Measurements from ENCODE around the gene MIAT.

The MIAT gene

GRCh38 chr22:26674211-26675190 is 17.1 kb downstream of the MIAT start:
- CTCF ChIA-PET = interaction anchor here (0.6 to 1.6 kb wide), 3 partner anchors 9 to 14 kb away, joined by 3 to 5 read pairs (median 4); no protein-coding TSS in a partner anchor
- POLR2A ChIA-PET = interaction anchor here (1.1 to 1.2 kb wide), 2 partner anchors 191 to 310 kb away, joined by 3 read pairs; partner anchors contain the start of genes HPS4 and SRRD
- TF ChIP-seq TARDBP (IDR thresholded peaks at IDR 0.05) (no peak), HDGF (IDR thresholded peaks at IDR 0.05; ENCODE audit: borderline replicate concordance) (no peak), FOXK2 (IDR thresholded peaks at IDR 0.05) (no peak), SUZ12 (IDR thresholded peaks at IDR 0.05) (no peak), ARNT (IDR thresholded peaks at IDR 0.05) (no peak), SP1 (IDR thresholded peaks at IDR 0.05) (no peak), ZNF384 (IDR thresholded peaks at IDR 0.05) (no peak), FOXA1 (IDR thresholded peaks at IDR 0.05) (no peak), ELF4 (IDR thresholded peaks at IDR 0.05) (no peak), FOXM1 (IDR thresholded peaks at IDR 0.05; ENCODE audit: borderline replicate concordance) (no peak), BHLHE40 (IDR thresholded peaks at IDR 0.05; ENCODE audit: borderline replicate concordance) (no peak), LEF1 (IDR thresholded peaks at IDR 0.05; ENCODE audit: borderline replicate concordance) (no peak), NFRKB (IDR thresholded peaks at IDR 0.05) (no peak), CTBP1 (IDR thresholded peaks at IDR 0.05; ENCODE audit: borderline replicate concordance) (no peak), PKNOX1 (IDR thresholded peaks at IDR 0.05) (no peak), L3MBTL2 (conservative IDR thresholded peaks at IDR 0.05) (no peak)
- no peak for DNase-seq (ENCODE audit: extremely low spot score)

- POLR2A ChIA-PET = interaction anchor here (1.1 kb wide), 1 partner anchor 192 kb away, joined by 3 read pairs; the partner anchor contains the start of genes HPS4 and SRRD
- CTCF ChIA-PET = no interaction called here
- no peak for TF ChIP-seq CTBP1 (IDR thresholded peaks at IDR 0.05; ENCODE audit: borderline replicate concordance)
- no peak for TF ChIP-seq ZNF384 (IDR thresholded peaks at IDR 0.05)
- no peak for TF ChIP-seq HDGF (IDR thresholded peaks at IDR 0.05; ENCODE audit: borderline replicate concordance)
- no peak for TF ChIP-seq BHLHE40 (IDR thresholded peaks at IDR 0.05; ENCODE audit: borderline replicate concordance)
- TF ChIP-seq SP1 (IDR thresholded peaks at IDR 0.05) = no peak
- no peak for TF ChIP-seq ELF4 (IDR thresholded peaks at IDR 0.05)
- no peak for TF ChIP-seq FOXA1 (IDR thresholded peaks at IDR 0.05)
- TF ChIP-seq FOXM1 (IDR thresholded peaks at IDR 0.05; ENCODE audit: borderline replicate concordance) = no peak
- no peak for TF ChIP-seq SUZ12 (IDR thresholded peaks at IDR 0.05)
- TF ChIP-seq TARDBP (IDR thresholded peaks at IDR 0.05) = no peak
- TF ChIP-seq LEF1 (IDR thresholded peaks at IDR 0.05; ENCODE audit: borderline replicate concordance) = no peak
- TF ChIP-seq NFRKB (IDR thresholded peaks at IDR 0.05) = no peak
- TF ChIP-seq L3MBTL2 (conservative IDR thresholded peaks at IDR 0.05) = no peak
- DNase-seq (ENCODE audit: extremely low spot score) = no peak
These were observed 18.4 kb downstream of the MIAT start for GRCh38 chr22:26675687-26676268.

- TF ChIP-seq L3MBTL2 (conservative IDR thresholded peaks at IDR 0.05) = no peak
- no peak for TF ChIP-seq TARDBP (IDR thresholded peaks at IDR 0.05)
- TF ChIP-seq HDGF (IDR thresholded peaks at IDR 0.05; ENCODE audit: borderline replicate concordance) = no peak
- no peak for TF ChIP-seq SUZ12 (IDR thresholded peaks at IDR 0.05)
- no peak for TF ChIP-seq LEF1 (IDR thresholded peaks at IDR 0.05; ENCODE audit: borderline replicate concordance)
- no peak for TF ChIP-seq ELF4 (IDR thresholded peaks at IDR 0.05)
- TF ChIP-seq CTBP1 (IDR thresholded peaks at IDR 0.05; ENCODE audit: borderline replicate concordance) = no peak
- TF ChIP-seq FOXK2 (IDR thresholded peaks at IDR 0.05) = no peak
- no peak for TF ChIP-seq ZNF384 (IDR thresholded peaks at IDR 0.05)
- no peak for TF ChIP-seq NFRKB (IDR thresholded peaks at IDR 0.05)
- no peak for TF ChIP-seq FOXM1 (IDR thresholded peaks at IDR 0.05; ENCODE audit: borderline replicate concordance)
- TF ChIP-seq SP1 (IDR thresholded peaks at IDR 0.05) = no peak
- TF ChIP-seq BHLHE40 (IDR thresholded peaks at IDR 0.05; ENCODE audit: borderline replicate concordance) = no peak
- TF ChIP-seq ARNT (IDR thresholded peaks at IDR 0.05) = no peak
- TF ChIP-seq PKNOX1 (IDR thresholded peaks at IDR 0.05) = no peak
- TF ChIP-seq FOXA1 (IDR thresholded peaks at IDR 0.05) = no peak
- ChIA-PET CTCF (no interaction called here), POLR2A (no interaction called here)
- DNase-seq (ENCODE audit: extremely low spot score) = no peak
These were observed 19.8 kb downstream of the MIAT start for GRCh38 chr22:26677217-26677616.

GRCh38 chr22:26679003-26679629 is 21.7 kb downstream of the MIAT start:
- TF ChIP-seq PKNOX1 (IDR thresholded peaks at IDR 0.05) (no peak), SUZ12 (IDR thresholded peaks at IDR 0.05) (no peak), ZNF384 (IDR thresholded peaks at IDR 0.05) (no peak), FOXK2 (IDR thresholded peaks at IDR 0.05) (no peak), ARNT (IDR thresholded peaks at IDR 0.05) (no peak)
- POLR2A ChIA-PET = no interaction called here
- CTCF ChIA-PET = interaction anchor here (0.7 kb wide), 1 partner anchor 12 kb away, joined by 3 read pairs; no protein-coding TSS in a partner anchor
- peak; percentile 85 for DNase-seq (ENCODE audit: extremely low spot score)

- TF ChIP-seq BHLHE40 (IDR thresholded peaks at IDR 0.05; ENCODE audit: borderline replicate concordance) (no peak), FOXM1 (IDR thresholded peaks at IDR 0.05; ENCODE audit: borderline replicate concordance) (no peak), PKNOX1 (IDR thresholded peaks at IDR 0.05) (no peak), TARDBP (IDR thresholded peaks at IDR 0.05) (no peak), CTBP1 (IDR thresholded peaks at IDR 0.05; ENCODE audit: borderline replicate concordance) (no peak), ARNT (IDR thresholded peaks at IDR 0.05) (no peak), FOXA1 (IDR thresholded peaks at IDR 0.05) (no peak), LEF1 (IDR thresholded peaks at IDR 0.05; ENCODE audit: borderline replicate concordance) (no peak), HDGF (IDR thresholded peaks at IDR 0.05; ENCODE audit: borderline replicate concordance) (no peak), SUZ12 (IDR thresholded peaks at IDR 0.05) (no peak), L3MBTL2 (conservative IDR thresholded peaks at IDR 0.05) (no peak), NFRKB (IDR thresholded peaks at IDR 0.05) (no peak), ELF4 (IDR thresholded peaks at IDR 0.05) (no peak), SP1 (IDR thresholded peaks at IDR 0.05) (no peak), ZNF384 (IDR thresholded peaks at IDR 0.05) (no peak), FOXK2 (IDR thresholded peaks at IDR 0.05) (no peak)
- CTCF ChIA-PET = no interaction called here
- POLR2A ChIA-PET = interaction anchor here (3.5 kb wide), 1 partner anchor 8 kb away, joined by 19 read pairs; no protein-coding TSS in a partner anchor
- DNase-seq (ENCODE audit: extremely low spot score) = no peak
These were observed 23.1 kb downstream of the MIAT start for GRCh38 chr22:26680485-26680884.

All from HEK293T (cell line).